Left cardiac atrium (tissue), 4 donors: ENCODE measurements around the gene LOXL1. TPM values are rescaled to one million over a fixed set of nuclear protein-coding genes. Genes with fewer than 3 reads are reported as not detected.

Experiments used
- ATAC-seq, 2 donors: fragments of 200-7000 bp; cut with Tn5 transposase; one replicate each; pipeline ENCODE4 v1.9.1; 2020; ENCODE audit warnings: mild to moderate bottlenecking in 2 of 2, moderate library complexity in 2 of 2
- DNase-seq: peaks from one replicate; pipeline ENCODE4 v3.0.0-alpha.2; 2020
- intact Hi-C, 2 donors: fragments of 100-400 bp; cut with DNase I; formaldehyde crosslinking; loops; one replicate each; pipeline versions ENCODE4 v1.14.1 to v1.15.1; 2022 to 2023
- long read RNA-seq: library from polyadenylated mRNA; unstranded; transcript quantifications from one replicate; pipeline ENCODE4 v2.0.0, GENCODE V29; 2021
- total RNA-seq, 2 donors: library from RNA; stranded (reverse); fragmentation: NEBNext Ultra II Directional; extraction: Animal tissue kit (Norgen Biotek cat#: 25700); gene quantifications; one replicate each; pipeline ENCODE4 v1.2.1, GENCODE V29; 2021
- donor health status: DM: no; HTN: yes; CAD: no.
- donor health status: DM: no; HTN: yes; CAD: no; lungs with severe emphysema.
- donor health status: DM: yes; HTN: yes; CAD: no.
- donor health status: Dilated cardiomyopathy.

Gene LOXL1, protein sequence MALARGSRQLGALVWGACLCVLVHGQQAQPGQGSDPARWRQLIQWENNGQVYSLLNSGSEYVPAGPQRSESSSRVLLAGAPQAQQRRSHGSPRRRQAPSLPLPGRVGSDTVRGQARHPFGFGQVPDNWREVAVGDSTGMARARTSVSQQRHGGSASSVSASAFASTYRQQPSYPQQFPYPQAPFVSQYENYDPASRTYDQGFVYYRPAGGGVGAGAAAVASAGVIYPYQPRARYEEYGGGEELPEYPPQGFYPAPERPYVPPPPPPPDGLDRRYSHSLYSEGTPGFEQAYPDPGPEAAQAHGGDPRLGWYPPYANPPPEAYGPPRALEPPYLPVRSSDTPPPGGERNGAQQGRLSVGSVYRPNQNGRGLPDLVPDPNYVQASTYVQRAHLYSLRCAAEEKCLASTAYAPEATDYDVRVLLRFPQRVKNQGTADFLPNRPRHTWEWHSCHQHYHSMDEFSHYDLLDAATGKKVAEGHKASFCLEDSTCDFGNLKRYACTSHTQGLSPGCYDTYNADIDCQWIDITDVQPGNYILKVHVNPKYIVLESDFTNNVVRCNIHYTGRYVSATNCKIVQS
- total RNA-seq = 10 to 100 TPM; 12.0 to 31.5 TPM
- long read RNA-seq, partial matches to known transcripts = 0 of 4 reads
- long read RNA-seq, other reads (novel, unspliced or antisense) = 0 of 4 reads

DNA sequence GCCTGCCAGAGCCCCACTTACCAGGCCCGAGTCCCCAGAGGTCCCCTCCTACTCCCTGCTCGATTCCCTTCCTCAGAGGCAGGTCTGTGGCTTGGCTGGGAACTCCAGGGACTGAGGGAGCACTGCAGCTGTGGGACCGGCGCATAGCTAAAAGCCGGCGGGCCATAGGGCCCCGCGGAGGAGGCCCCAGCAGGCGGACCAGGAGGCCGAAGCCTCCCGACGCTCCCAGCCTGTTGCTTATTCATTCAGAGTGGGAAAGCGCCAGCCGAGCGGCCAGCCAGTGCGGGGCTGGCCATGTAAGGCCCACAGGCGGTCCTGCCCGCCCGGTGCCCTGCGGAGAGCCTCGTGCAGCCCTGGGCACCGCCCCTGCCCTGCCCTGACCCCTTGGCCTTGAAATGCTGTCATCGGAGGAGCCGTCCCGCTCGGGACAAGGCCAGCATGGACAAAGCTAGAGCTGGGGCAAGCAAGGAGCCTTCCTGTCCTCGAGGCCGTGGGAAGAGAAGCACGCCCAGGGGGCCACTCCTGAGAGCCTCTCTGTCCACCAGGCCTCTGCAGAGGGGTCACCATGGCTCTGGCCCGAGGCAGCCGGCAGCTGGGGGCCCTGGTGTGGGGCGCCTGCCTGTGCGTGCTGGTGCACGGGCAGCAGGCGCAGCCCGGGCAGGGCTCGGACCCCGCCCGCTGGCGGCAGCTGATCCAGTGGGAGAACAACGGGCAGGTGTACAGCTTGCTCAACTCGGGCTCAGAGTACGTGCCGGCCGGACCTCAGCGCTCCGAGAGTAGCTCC is at the start of gene LOXL1:
LOXL1 (plus strand) TSS at position 244 of the 784 bp plus-strand sequence; CDS start at position 566, 322 bp downstream.
- intact Hi-C loops = no loop called here

GRCh38 chr15:73879426-73879825 is 46.8 kb upstream of the LOXL1 start:
- intact Hi-C loops = no loop called here
- ATAC-seq (no peak), DNase-seq (no peak)

More for the DNA sequence above, at the start of gene LOXL1:
- peak; percentile 62 for ATAC-seq
- DNase-seq = peak; percentile 77

DNA sequence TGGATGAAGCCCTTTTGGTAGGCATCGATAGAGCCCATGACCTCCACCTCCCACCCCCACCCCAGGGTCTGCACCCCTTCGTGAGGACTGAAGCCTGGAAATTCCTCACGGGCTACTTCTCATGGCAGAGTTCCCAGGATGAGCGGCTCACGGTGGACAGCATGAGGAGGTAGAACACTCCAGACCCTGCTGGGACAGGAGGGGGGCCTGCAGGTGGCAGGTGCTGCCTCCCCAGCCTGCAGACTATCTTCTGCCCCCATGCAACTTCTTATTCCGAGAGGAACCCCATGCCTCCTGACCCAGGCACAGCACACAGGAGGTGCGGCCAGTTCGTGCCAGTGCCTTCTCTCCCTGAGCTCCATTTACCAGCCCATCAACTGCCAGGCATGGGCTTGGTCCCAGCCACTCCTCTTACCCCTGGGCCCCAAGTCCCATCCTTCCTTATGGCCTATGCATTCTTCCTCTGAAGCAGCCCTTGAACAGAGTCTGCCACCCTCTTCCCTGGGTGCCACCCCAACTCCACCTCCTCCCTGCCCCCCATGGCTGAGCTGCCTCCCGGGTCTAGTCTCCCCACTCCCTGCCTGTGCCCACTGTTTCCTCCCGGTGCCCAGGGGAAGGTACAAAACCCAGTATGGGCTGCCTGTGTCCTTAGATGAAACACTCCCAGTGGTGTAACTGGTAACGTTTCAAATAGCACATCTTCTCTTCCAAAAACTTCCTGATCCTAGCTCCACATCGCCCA is 44.5 kb upstream of the LOXL1 start:
- intact Hi-C loops = no loop called here
- ATAC-seq = no peak
- no peak for DNase-seq

- ATAC-seq (no peak), DNase-seq (no peak)
- intact Hi-C loops = no loop called here
These were observed 43.4 kb upstream of the LOXL1 start for GRCh38 chr15:73882761-73883419.

- no peak for ATAC-seq
These were observed 42.1 kb upstream of the LOXL1 start for GRCh38 chr15:73884159-73884558.

GRCh38 chr15:73885954-73886700 is 40.1 kb upstream of the LOXL1 start:
- DNase-seq (no peak), ATAC-seq (no peak)
- intact Hi-C loops = no loop called here

More at GRCh38 chr15:73884159-73884558, 42.1 kb upstream of the LOXL1 start:
- DNase-seq = no peak
- intact Hi-C loops = no loop called here

- intact Hi-C loops = no loop called here
- no peak for DNase-seq
- ATAC-seq = no peak
These were observed 39.4 kb upstream of the LOXL1 start for GRCh38 chr15:73886717-73887345.

DNA sequence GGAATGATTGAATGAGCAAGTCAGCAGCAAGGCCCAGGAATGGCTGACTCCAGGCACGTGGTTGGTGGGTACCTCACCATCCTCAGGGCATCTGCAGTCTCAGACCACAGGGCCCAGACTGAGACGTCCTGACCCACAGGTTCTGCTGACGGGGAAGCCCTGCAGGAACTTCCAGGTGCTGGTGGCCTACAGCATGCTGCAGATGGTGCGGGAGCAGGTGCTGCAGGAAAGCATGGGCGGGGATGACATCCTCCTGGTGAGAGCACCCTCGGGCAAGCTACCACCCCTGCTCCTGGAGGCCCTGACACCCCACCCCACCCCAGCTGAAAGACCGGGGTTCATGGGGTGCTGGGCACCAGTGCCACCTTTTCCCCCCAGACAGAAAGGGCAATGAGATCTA is 38.8 kb upstream of the LOXL1 start:
- DNase-seq (no peak), ATAC-seq (no peak)
- intact Hi-C loops = no loop called here

GRCh38 chr15:73888224-73889041 is 37.8 kb upstream of the LOXL1 start:
- DNase-seq (no peak), ATAC-seq (no peak)
- intact Hi-C loops = no loop called here

GRCh38 chr15:73889053-73889761 is 37.1 kb upstream of the LOXL1 start:
- intact Hi-C loops = no loop called here
- no peak for ATAC-seq
- no peak for DNase-seq

GRCh38 chr15:73889762-73890124 is 36.5 kb upstream of the LOXL1 start:
- DNase-seq (no peak), ATAC-seq (no peak)
- intact Hi-C loops = loop anchor here in 1 of 2 donors (10.0 kb wide), 1 partner anchor 75 kb away; no protein-coding TSS in a partner anchor

DNA sequence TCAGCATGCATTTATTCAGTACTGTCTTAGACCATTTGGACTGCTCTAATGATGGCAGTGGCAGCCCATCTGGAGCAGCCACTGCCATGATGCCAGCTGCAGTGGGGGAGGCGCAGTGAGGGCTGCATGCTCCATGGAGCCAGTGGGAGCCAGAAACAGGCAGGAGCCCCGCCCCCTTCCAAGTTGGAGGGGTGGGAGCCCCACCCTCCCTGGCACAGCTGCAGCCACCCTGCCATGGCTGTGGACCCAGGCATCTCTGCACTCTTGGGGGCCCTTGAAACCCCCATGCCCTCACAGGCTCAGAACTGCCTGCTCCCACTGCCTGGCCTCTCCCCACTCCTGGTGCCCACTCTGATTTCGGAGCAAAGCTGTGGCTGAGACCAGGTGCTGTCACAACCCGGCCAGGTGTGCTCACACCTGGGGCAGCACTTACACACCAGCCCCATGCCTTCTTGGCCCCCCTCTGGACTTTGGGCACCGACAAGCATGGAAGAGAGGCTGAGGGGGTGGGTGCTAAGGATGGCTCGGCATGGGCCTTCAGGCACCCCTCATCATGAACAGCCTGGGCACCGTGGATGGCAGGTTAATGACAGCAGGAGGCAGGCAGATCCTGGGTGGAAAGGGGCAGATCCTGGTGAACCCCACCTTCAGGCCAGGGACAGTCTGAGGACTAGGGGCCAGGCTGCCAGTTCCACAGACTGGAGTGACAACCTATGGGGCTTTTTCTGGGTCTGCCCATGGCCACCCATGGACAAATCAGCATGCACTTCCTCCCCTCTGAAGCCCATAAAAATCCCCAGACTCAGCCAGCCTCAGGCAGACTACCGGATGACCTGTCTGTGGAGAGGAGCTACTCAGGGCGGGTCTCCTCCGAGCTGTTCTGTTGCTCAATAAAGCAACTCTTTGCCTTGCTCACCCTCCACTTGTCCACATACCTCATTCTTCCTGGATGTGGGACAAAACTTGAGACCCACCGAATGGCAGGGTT is 34.6 kb upstream of the LOXL1 start:
- intact Hi-C loops = loop anchor here in 1 of 2 donors (10.0 kb wide), 1 partner anchor 73 kb away; no protein-coding TSS in a partner anchor
- no peak for ATAC-seq
- DNase-seq = no peak

DNA sequence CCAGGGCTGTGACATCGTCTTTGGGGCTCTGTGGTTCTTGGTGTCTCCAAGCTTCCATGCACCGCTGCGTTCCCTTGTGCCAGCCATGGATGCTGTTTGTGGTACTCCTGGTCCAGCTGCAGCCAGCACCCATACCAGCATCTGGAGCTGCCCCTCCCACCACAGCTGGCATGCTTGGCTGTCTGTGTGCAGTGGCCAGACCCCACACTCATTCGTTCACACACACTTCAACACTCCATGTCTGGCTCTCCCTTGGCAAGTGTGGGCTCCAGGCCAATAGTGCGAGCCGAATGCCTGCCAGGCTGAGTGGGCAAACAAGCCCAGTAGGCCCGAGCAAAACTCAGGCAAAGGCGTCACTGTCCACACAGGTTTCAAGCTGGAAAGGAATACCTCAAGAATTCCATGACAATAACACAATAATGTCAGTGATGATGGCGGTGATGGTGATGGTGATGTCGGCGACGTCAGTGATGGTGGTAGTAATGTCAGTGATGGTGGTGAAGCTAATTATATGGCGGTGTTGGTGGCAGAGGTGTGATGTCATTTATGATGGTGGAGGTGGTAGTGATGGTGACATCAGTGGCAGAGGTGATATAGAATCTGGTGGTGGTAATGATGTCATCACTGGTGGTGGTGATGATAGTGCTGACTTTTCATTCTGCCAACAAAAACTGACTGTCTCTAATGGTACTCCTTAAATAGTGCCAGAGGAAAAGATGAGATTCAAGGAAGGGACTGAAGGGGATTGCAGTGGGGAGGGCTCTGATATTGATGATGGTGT is 33.6 kb upstream of the LOXL1 start:
- intact Hi-C loops = loop anchor here in 1 of 2 donors (10.0 kb wide), 1 partner anchor 72 kb away; no protein-coding TSS in a partner anchor
- ATAC-seq (no peak), DNase-seq (no peak)
